Loucy (cell line): ENCODE results near the gene PKHD1.

ENCODE experiments used
- H2AFZ ChIP-seq: fragments of 200-600 bp; sonication (generic); 2 replicates; pipeline ENCODE4 v1.6.0; 2016; ENCODE audit warnings: antibody characterized with exemption, mild to moderate bottlenecking, low read length, moderate library complexity
- H3F3A ChIP-seq: fragments of 200-600 bp; 2 replicates; pipeline ENCODE4 v1.6.0; 2016; ENCODE audit warnings: antibody characterized with exemption, low read depth, mild to moderate bottlenecking
- H3K27me3 ChIP-seq: fragments of 200-600 bp; sonication (generic); 2 replicates; pipeline ENCODE4 v1.6.1; 2014; ENCODE audit warnings: low read length, mild to moderate bottlenecking; ENCODE audit not compliant: insufficient read depth, poor library complexity, severe bottlenecking
- H3K36me3 ChIP-seq: fragments of 200-600 bp; sonication (generic); 2 replicates; pipeline ENCODE4 v1.6.1; 2016; ENCODE audit warnings: low read length; ENCODE audit not compliant: insufficient read depth
- H3K4me1 ChIP-seq: fragments of 200-600 bp; sonication (generic); 2 replicates; pipeline ENCODE4 v1.5.1; 2014; ENCODE audit warnings: low read length, mild to moderate bottlenecking; ENCODE audit not compliant: insufficient read depth, poor library complexity, severe bottlenecking
- H3K4me2 ChIP-seq: fragments of 200-600 bp; sonication (generic); 2 replicates; pipeline ENCODE4 v1.6.0; 2014; ENCODE audit warnings: antibody characterized with exemption, low read length, low read depth, mild to moderate bottlenecking; ENCODE audit not compliant: poor library complexity, severe bottlenecking
- H3K4me3 ChIP-seq: fragments of 200-600 bp; sonication (generic); 2 replicates; pipeline ENCODE4 v1.5.1; 2014; ENCODE audit warnings: low read length, mild to moderate bottlenecking, mixed read lengths; ENCODE audit not compliant: poor library complexity, severe bottlenecking
- H3K79me2 ChIP-seq: fragments of 200-600 bp; sonication (generic); 2 replicates; pipeline ENCODE4 v1.6.1; 2014; ENCODE audit warnings: low read length; ENCODE audit not compliant: insufficient read depth
- H3K9ac ChIP-seq: fragments of 200-600 bp; sonication (generic); 2 replicates; pipeline ENCODE4 v1.6.0; 2014; ENCODE audit warnings: mild to moderate bottlenecking, low read depth, low read length, moderate library complexity; ENCODE audit not compliant: poor library complexity, severe bottlenecking
- H3K9me2 ChIP-seq: fragments of 200-600 bp; sonication (generic); replicated peaks from 2 replicates; pipeline ENCODE4 v1.6.1; 2016; ENCODE audit warnings: low read depth, low read length, mixed read lengths
- H3K9me3 ChIP-seq: fragments of 200-600 bp; sonication (generic); 2 replicates; pipeline ENCODE4 v1.6.1; 2014; ENCODE audit warnings: mild to moderate bottlenecking, antibody characterized with exemption, low read length, low read depth; ENCODE audit not compliant: insufficient read depth
- H4K20me1 ChIP-seq: fragments of 200-600 bp; sonication (generic); 2 replicates; pipeline ENCODE4 v1.6.0; 2014; ENCODE audit warnings: antibody characterized with exemption, low read length, mild to moderate bottlenecking; ENCODE audit not compliant: insufficient read depth, poor library complexity, severe bottlenecking
- CTCF ChIP-seq: fragments of 200-600 bp; sonication (generic); conservative IDR thresholded peaks from 2 replicates; pipeline ENCODE4 v1.5.1; 2014; ENCODE audit warnings: mild to moderate bottlenecking, antibody characterized with exemption, low read length
- EZH2phosphoT487 ChIP-seq: fragments of 200-600 bp; IDR thresholded peaks from 2 replicates; pipeline ENCODE4 v1.6.1; 2018; ENCODE audit warnings: antibody characterized with exemption, mild to moderate bottlenecking, moderate library complexity, borderline replicate concordance

Gene PKHD1

DNA sequence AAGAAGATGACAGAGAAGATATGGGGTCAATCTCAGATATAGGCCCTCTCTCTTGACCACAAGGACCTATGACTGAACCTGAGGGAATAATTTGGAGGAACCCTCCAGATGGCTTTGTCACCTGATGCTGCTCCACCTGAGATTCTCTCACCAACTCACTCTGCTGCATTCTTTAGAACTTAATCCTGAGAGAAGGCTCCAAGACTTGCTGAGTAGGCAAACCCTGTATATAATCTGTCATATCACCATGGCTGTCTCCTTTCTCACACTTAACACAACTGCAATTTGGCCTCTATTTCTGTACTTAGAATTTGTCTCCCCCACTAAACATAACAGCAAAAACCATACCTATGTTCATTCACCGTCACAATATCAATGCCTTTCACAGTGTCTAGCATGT, 172.3 kb downstream of the PKHD1 start:
- Histone ChIP-seq H2AFZ (no peak overlapping the region), H3K36me3 (no peaks in the 10 kb centered on the region), H3K79me2 (no peaks in the 10 kb centered on the region), H3K9me3 (no peaks in the 10 kb centered on the region), H3K4me2 (no peak overlapping the region), H3F3A (no peaks in the 10 kb centered on the region), H3K27me3 (no peaks in the 10 kb centered on the region), H3K9me2 (no peaks in the 10 kb centered on the region), H4K20me1 (no peaks in the 10 kb centered on the region), H3K4me3 (no peak overlapping the region), H3K9ac (no peak overlapping the region), H3K4me1 (no peaks in the 10 kb centered on the region)
- TF ChIP-seq EZH2phosphoT487 (no peak), CTCF (no peak)

DNA sequence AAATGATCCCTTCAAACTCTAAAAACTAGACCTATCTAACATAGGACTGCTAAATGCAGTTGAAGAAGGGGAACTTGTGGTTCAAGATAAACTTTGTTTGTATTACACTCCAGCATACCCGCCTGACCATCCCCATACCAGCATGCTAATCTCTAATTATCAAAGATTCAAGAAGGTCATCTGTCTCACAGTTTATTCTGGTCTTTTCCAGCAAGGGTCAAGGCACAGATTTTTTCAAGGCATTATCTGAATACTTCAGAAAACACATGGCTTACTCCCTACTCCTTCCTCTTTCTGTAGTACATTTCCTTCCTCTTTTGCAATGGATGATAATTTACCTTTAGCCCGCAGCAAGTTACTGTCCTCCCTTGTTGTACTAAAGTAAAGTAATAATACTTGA, 174.1 kb downstream of the PKHD1 start:
- H3F3A ChIP-seq = no peaks in the 10 kb centered on the region
- no peaks in the 10 kb centered on the region for H4K20me1 ChIP-seq
- no peaks in the 10 kb centered on the region for H3K36me3 ChIP-seq

DNA sequence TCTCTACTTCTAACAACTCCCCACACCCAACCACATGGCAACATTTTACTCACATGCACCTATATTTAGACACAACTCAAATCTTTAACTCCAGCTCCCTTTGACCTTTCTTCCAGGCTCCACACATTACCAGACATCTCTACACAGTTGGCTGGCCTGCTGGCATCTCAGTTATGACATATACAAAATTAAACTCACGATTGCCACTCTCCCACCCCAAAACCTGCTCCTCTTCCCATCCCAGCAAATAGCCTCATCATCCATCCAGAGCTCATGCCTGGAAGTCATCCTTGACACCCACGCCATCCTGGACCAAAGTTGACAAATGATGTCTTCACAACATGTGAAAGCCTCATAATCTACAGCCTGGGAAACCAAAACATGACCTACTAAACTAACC, 176.6 kb downstream of the PKHD1 start:
- H3K27me3 ChIP-seq = no peaks in the 10 kb centered on the region
- H3K9ac ChIP-seq = no peak overlapping the region
- H3K9me3 ChIP-seq = no peaks in the 10 kb centered on the region
- H4K20me1 ChIP-seq = no peaks in the 10 kb centered on the region
- no peak overlapping the region for H3K4me2 ChIP-seq
- H2AFZ ChIP-seq = no peak overlapping the region
- H3K79me2 ChIP-seq = no peaks in the 10 kb centered on the region
- H3F3A ChIP-seq = no peaks in the 10 kb centered on the region
- H3K36me3 ChIP-seq = no peaks in the 10 kb centered on the region
- no peaks in the 10 kb centered on the region for H3K4me1 ChIP-seq
- no peak overlapping the region for H3K4me3 ChIP-seq
- no peak for TF ChIP-seq EZH2phosphoT487
- TF ChIP-seq CTCF = no peak
- H3K9me2 ChIP-seq = no peaks in the 10 kb centered on the region

More for the DNA sequence above, 174.1 kb downstream of the PKHD1 start:
- Histone ChIP-seq H3K4me1 (no peaks in the 10 kb centered on the region), H3K79me2 (no peaks in the 10 kb centered on the region), H3K9ac (no peak overlapping the region), H3K9me2 (no peaks in the 10 kb centered on the region), H2AFZ (no peak overlapping the region), H3K27me3 (no peaks in the 10 kb centered on the region), H3K4me2 (no peak overlapping the region), H3K4me3 (no peak overlapping the region), H3K9me3 (no peaks in the 10 kb centered on the region)
- no peak for TF ChIP-seq CTCF
- TF ChIP-seq EZH2phosphoT487 = no peak
